ENCODE data around the gene PHKG1.
"Not testable (repeated sequence)": the region's sequence is repeated elsewhere in the genome, so short reads cannot be mapped to it uniquely, and the experiment has no call there.

Gene PHKG1

GRCh38 chr7:56081626-56082340, 11.0 kb downstream of the PHKG1 start:
- DNase-seq = no peak

- not testable (repeated sequence) for DNase-seq
These were observed 11.9 kb downstream of the PHKG1 start for GRCh38 chr7:56080726-56081435.

GRCh38 chr7:56079450-56080185, 13.1 kb downstream of the PHKG1 start:
- no peak for DNase-seq

GRCh38 chr7:56078196-56078595, 14.6 kb downstream of the PHKG1 start:
- no peak for DNase-seq

GRCh38 chr7:56077681-56078080, 15.1 kb downstream of the PHKG1 start:
- no peak for DNase-seq

GRCh38 chr7:56074371-56074791, 18.4 kb downstream of the PHKG1 start:
- no peak for DNase-seq

GRCh38 chr7:56066376-56066775, 26.4 kb downstream of the PHKG1 start:
- not testable (repeated sequence) for DNase-seq

- DNase-seq = peak; percentile 79
These were observed 28.7 kb downstream of the PHKG1 start, which contains the start of gene SUMF2 for GRCh38 chr7:56063882-56064625. Gene SUMF2, plus strand, starts transcription at chr7:56064286. Its CDS starts 26 bp downstream, at chr7:56064312.

- no peak for DNase-seq
These were observed 29.3 kb downstream of the PHKG1 start for GRCh38 chr7:56063500-56063881.

GRCh38 chr7:56062382-56062781, 30.4 kb downstream of the PHKG1 start:
- no peak for DNase-seq

- DNase-seq = no peak
These were observed 38.8 kb downstream of the PHKG1 start for GRCh38 chr7:56053993-56054392.

GRCh38 chr7:56053379-56053778, 39.4 kb downstream of the PHKG1 start:
- no peak for DNase-seq

- peak; percentile 91 for DNase-seq
These were observed 41.2 kb downstream of the PHKG1 start, which contains the start of the genes CCT6A and PSPH for GRCh38 chr7:56051339-56052191. Gene CCT6A, plus strand, starts transcription at chr7:56051765. Its CDS starts 84 bp downstream, at chr7:56051849. Gene PSPH, minus strand, starts transcription at chr7:56051444. Its CDS starts 30,232 bp downstream, at chr7:56021212.

GRCh38 chr7:56051053-56051338, 41.8 kb downstream of the PHKG1 start:
- no peak for DNase-seq

- not testable (repeated sequence) for DNase-seq
These were observed 44.0 kb downstream of the PHKG1 start for GRCh38 chr7:56048763-56049162.

- no peak for DNase-seq
These were observed 44.5 kb downstream of the PHKG1 start for GRCh38 chr7:56048245-56048644.

GRCh38 chr7:56047446-56048116, 45.2 kb downstream of the PHKG1 start:
- not testable (repeated sequence) for DNase-seq

- no peak for DNase-seq
These were observed 45.9 kb downstream of the PHKG1 start for GRCh38 chr7:56046721-56047445.

- not testable (repeated sequence) for DNase-seq
These were observed 47.0 kb downstream of the PHKG1 start for GRCh38 chr7:56045758-56046157.

GRCh38 chr7:56040730-56041129, 52.0 kb downstream of the PHKG1 start:
- no peak for DNase-seq
